DMS 273 (cell line): ENCODE data around the gene CNRIP1.
A peak's percentile ranks its signal among the peaks of the same experiment; 100 is the strongest.
"Not testable (repeated sequence)": the region's sequence is repeated elsewhere in the genome, so short reads cannot be mapped to it uniquely, and the experiment has no call there.

Source experiments
- DNase-seq: peaks from one replicate; lab custom pipeline; 2025; ENCODE audit not compliant: unreplicated experiment; lab: John Stamatoyannopoulos, UW

CNRIP1 gene

GRCh38 chr2:68341062-68341329 lies 21.2 kb upstream of the CNRIP1 start:
- no peak for DNase-seq

DNA sequence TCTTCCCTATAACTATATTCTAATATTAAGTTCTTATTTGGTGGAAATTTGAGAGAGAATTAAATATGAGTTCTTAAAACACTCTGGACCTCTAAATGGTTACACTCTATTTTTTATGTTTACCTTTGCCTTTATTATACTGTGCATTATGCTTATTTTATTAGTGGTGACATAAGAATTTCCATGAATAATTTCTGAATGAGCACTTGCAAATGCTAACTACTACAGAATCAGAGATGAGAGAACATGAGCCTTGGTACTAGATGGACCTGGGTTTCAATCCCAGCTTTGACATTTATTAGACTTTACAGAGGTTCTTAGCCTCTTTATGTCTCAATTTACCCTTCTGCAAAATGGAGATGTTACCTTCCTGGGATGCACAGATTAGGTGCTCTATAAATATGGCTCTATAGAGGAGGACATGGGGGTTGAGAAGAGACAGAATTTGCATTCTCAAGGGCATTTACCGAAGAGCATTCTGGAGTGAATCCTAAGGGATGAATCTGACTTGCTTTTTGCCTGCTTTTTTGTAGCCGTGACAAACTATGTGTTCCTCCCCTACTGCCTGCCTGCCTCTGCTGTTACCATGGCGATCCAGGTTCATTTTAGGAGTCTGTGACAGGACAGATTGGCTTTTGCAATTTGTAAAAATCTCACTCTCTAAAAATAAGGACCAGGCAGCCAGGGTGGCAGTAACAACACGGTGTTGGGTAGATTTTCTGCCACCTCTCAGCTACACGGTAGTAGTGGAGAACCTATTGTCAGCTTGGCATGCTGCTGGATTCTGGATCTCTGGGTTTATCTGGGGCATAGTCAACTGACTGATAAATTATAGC lies 20.7 kb upstream of the CNRIP1 start:
- DNase-seq = peak; percentile 17

DNA sequence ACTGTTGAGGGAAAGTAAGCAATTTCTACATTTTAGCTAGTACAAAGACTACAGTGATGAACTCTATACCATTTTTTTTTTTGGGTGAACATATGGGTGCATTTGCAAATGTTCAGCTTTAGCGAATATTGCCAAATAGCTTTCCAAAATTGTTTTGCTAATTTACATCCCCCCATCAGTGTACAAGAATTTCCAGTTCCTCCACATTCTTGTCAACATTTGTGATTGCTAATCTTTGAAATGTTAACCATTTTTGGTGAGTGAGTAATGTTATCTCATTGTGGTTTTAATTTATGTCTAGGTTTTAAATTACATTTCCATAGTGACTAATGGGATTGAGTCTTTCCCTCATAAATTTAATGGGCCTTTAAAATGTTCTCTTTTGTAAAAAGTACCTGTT lies 16.4 kb upstream of the CNRIP1 start:
- no peak for DNase-seq

DNA sequence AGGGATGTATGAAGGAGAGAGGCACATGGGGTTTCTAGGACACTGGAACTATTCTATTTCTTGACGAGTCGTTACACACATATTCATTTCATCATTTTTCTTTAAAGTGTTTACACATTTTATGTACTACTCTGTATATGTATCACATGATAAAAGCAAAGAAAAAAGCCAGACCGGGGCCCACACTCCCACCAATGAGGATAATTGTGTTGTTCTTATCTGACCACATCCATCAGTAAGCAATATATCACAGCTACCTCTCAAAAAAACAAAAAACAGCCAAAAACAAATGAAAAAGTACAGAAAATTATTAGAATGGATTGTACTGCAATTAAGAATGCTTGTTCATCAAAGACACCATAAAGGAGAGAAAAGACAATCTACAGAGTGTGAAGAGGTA lies 14.2 kb upstream of the CNRIP1 start:
- no peak for DNase-seq

GRCh38 chr2:68333009-68333408 lies 13.3 kb upstream of the CNRIP1 start:
- no peak for DNase-seq

DNA sequence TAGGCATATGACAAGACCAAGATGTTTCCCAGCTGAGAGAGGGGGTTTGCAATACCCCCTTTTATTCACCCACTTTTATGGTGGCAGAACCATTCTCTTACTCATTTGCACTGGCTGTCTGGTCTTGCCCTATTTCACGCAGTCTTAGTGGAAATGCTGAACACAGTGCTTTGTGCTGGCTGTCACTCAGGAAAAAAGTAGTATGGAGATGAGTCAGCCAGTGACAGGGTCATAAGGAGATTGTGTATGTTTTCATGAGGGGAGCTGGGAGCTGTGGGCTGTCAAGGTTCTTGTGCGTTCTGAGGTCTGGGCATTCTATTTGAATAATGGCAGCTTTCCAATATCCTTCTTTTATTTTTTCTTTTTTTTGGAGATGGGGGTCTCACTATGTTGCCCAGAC lies 10.9 kb upstream of the CNRIP1 start:
- no peak for DNase-seq

- DNase-seq = no peak
These were observed 9.2 kb upstream of the CNRIP1 start for GRCh38 chr2:68328901-68329300.

DNA sequence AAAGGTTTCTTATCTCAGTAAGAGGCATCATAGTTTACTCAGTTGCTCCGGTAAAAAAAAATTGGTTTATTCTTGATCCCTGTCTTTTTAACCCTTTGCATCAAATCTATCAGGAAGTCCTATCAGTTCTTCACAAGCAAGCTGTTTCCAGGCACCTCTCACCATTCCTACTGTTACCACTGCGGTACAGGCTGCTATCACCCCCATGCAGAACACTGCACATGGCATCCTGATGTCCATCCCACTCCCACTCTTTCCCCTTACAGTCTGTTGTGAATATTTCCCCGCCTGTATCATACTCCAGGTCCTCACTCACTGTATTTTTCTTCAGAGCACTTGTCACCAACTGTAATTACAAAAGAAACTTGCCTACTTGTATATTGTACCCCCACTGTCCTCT lies 5.3 kb upstream of the CNRIP1 start:
- DNase-seq = no peak

DNA sequence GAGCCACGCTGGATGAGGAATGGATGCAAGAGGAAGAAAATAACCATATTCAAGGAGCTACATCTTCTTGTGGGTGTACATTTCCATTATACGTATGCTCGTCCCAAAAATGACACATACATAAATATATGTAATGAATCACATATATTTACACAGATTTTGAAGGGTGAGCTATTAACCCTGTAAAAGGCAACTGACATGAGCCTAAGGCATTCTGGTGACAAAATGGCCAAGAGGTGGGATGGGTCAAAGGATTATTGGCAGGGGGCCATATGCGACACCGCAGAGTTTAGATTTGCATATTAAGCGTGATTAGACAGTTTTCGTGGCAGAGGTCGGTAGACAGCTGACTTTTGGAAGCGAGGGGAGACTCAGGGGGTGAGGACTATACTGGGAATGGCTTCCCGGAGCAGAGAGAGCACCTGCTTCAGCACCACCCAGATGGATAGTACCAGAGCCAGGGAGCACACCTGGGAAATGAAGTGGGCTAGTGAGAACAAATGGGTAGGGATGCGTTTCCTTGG lies 431 bp upstream of the CNRIP1 start:
- DNase-seq = peak; percentile 82

GRCh38 chr2:68318914-68319397 lies 793 bp downstream of the CNRIP1 start:
- no peak for DNase-seq

DNA sequence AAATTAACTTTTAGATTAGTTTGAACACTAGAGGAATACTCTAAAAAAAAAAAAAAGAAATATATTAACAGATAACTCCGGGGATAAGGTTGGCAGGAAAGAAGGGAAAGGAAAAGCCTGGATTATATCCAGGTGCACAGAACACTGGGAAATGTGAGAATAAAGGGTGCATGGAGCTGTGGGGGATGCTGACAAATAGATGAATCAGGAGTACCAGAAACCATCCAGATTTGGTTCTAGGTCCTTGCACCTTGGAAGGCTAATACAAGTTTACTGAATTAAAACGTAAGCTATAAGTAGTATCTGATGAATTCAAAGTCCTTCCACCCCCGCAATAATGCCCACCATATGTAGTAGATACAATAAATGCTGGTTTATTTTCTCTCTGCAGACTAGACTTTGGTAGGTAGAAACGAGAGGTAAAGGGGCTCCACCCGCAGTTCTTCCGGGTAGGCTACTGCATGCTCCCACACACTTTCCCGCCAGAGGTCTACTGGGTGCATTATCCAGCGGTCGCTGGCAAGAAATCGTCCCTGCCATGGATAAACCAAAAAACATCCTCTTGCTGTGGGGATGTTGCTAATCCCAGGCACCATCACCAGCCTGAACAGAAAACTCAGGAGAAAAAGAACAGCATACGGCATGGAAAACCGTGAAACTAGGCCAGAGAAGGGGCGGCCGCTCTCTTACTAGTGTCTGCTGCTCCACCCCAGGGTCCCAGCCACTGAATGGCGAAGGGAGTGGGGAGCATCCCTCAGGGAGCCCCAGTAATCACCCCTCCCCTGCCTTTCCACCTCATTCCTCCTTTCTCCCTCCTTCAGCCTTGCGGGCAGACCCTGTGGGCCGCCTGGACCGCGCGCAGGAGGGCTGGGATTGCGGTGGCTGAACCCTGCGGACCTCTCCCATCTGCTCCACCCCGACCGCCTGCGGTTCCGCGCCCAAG lies 1.5 kb downstream of the CNRIP1 start:
- DNase-seq = peak; percentile 54

- DNase-seq = no peak
These were observed 3.6 kb downstream of the CNRIP1 start for GRCh38 chr2:68316111-68316510.

DNA sequence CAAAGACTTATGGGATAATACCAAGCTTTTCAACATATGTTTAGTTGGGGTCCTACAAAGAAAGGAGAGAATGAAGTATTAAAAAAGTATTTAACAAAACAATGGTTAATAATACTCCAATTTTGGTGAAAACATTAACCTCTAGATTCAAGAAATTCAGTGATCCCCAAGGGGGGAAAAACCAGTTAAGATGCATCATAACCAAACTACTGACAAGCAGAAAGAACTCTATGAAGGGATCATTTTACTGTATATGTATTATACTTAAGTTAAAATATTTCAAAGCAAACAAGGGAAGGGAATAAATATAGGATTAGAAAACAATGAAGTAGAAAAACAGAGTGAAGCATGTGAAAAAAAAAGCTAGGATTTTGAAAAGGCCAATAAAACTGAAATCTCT lies 8.7 kb downstream of the CNRIP1 start:
- no peak for DNase-seq

DNA sequence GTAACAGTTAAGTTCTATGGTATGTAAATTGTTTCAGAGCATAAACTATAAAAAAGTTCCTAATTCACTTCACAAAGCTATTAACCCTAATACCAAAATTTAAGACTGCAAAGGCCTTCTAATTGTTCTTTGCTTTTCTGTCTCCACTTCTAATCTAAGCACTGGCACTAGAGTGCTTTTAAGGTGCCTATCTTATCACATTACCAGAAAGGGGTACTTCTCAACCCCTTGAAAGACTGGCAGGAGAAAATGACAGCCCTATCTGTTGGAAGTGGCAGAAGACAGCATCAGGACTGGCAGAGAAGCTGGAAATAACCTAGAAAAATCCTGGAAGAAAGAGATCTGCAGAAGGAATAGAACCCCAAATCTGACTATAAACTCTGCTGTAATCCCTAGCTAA lies 10.3 kb downstream of the CNRIP1 start:
- no peak for DNase-seq

DNA sequence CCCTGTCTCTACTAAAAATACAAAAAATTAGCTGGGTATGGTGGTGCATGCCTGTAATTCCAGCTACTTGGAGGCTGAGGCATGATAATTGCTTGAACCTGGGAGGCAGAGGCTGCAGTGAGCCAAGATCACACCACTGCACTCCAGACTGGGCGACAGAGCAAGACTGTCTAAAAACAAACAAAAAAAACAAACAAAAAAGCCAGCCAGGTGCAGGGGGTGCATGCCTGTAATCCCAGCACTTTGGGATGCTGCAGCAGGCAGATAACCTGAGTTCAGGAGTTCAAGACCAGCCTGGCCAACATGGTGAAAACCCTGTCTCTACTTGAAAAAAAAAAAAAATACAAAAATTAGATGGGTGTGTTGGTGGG lies 15.9 kb downstream of the CNRIP1 start:
- DNase-seq = not testable (repeated sequence)

GRCh38 chr2:68303033-68303901 lies 16.5 kb downstream of the CNRIP1 start:
- DNase-seq = no peak

GRCh38 chr2:68302281-68302875 lies 17.4 kb downstream of the CNRIP1 start:
- DNase-seq = no peak

- DNase-seq = no peak
These were observed 24.2 kb downstream of the CNRIP1 start for GRCh38 chr2:68295516-68295915.

DNA sequence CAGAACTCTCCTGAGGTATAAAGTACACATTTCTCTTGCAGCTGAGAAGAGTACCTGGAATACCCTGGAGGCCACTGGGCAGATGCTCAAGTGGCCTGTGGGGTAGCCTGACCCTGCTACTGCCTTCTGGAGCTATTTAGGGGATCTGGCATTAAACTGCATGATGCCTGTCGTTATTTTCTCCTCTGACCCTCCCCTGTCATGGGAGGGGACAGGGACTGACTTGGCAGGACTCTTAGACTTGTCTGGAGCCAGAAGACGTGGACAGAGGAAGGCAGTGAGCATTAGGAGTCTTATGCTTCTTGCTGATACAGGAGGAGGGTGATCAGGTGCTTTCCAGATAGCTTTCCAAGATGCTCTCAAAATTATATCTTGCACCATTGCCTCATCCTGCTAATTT lies 24.8 kb downstream of the CNRIP1 start:
- DNase-seq = no peak

DNA sequence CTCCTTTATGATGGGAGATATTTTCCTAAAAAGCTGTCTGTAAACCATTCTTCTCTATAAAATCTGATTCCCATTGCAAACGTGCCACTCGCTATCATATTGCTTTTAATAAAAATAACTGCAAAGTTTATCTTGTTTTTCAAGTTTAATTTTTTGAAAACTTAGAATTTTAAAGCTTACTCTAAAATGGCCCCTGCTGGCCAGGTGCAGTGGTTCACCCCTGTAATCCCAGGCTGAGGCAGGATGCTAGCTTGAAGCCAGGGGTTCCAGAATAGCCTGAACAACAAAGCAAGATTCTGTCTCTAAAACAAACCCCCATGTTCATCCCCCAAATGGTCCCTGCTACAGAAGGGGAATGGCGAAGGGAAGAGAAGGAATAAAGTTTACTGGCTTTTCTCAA lies 25.6 kb downstream of the CNRIP1 start:
- DNase-seq = no peak

DNA sequence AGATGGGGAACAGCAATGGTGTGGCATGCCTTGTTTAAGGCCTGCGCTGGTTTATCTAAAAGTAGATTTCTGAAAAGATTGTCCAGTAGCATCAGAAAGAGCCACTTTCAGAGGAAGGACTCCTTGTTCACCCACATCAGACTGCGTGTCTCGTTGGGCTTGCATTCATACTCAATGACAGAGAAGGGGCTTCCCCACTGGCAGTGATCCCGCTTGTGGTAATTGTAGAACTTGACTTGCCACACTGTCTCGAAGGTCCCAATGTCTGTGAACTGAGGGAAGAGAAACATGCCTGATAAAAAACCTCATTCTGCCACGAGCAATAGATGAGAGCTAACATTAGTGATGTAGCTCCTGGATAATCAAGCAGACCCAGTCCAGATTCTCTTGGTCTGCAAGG lies 26.0 kb downstream of the CNRIP1 start:
- DNase-seq = no peak
